NCI-H1092 treated with DMSO at 0.1 percent for 48 hours (cell line): ENCODE measurements around the gene TUB.

Experiments
- DNase-seq: peaks from one replicate; lab custom pipeline; 2025; lab: John Stamatoyannopoulos, UW

The TUB gene

GRCh38 chr11:8068605-8069221, 12.3 kb upstream of the TUB start:
- peak; percentile 22 for DNase-seq

GRCh38 chr11:8069771-8070170, 11.2 kb upstream of the TUB start:
- DNase-seq = no peak

- DNase-seq = no peak
Observed at GRCh38 chr11:8070417-8071115, 10.4 kb upstream of the TUB start.

- DNase-seq = peak; percentile 3
Observed at GRCh38 chr11:8071616-8072581, 9.1 kb upstream of the TUB start.

GRCh38 chr11:8075119-8075726, 5.8 kb upstream of the TUB start:
- DNase-seq = no peak

- DNase-seq = no peak
Observed at GRCh38 chr11:8079111-8079675, 1.8 kb upstream of the TUB start.

- DNase-seq = no peak
Observed at GRCh38 chr11:8080069-8080670, 841 bp upstream of the TUB start.

- no peak for DNase-seq
Observed at GRCh38 chr11:8081591-8082250, 710 bp downstream of the TUB start.

GRCh38 chr11:8082391-8083087, 1.5 kb downstream of the TUB start:
- DNase-seq = no peak

GRCh38 chr11:8083088-8083395, 2.0 kb downstream of the TUB start:
- no peak for DNase-seq

- DNase-seq = no peak
Observed at GRCh38 chr11:8083871-8084281, 2.9 kb downstream of the TUB start.

- DNase-seq = no peak
Observed at GRCh38 chr11:8084352-8084751, 3.3 kb downstream of the TUB start.

GRCh38 chr11:8085011-8085645, 4.1 kb downstream of the TUB start:
- no peak for DNase-seq

- peak; percentile 61 for DNase-seq
Observed at GRCh38 chr11:8086001-8086479, 5.0 kb downstream of the TUB start.

GRCh38 chr11:8086571-8086970, 5.6 kb downstream of the TUB start:
- no peak for DNase-seq

- no peak for DNase-seq
Observed at GRCh38 chr11:8087185-8087584, 6.2 kb downstream of the TUB start.

GRCh38 chr11:8087756-8088155, 6.7 kb downstream of the TUB start:
- no peak for DNase-seq

- no peak for DNase-seq
Observed at GRCh38 chr11:8089791-8090510, 8.9 kb downstream of the TUB start.

- peak; percentile 28 for DNase-seq
Observed at GRCh38 chr11:8090756-8091155, 9.7 kb downstream of the TUB start.
